Trophoblast cell (in vitro differentiated cells and primary cell): ENCODE measurements around the gene NLRP3.

ENCODE experiments used
- DNase-seq, 2 donors: peaks; one replicate each; pipeline ENCODE4 v3.0.0-alpha.2; 2016
- H2AFZ ChIP-seq: 2 replicates; pipeline ENCODE4 v1.6.1; 2013; ENCODE audit warnings: low read length, moderate library complexity, mild to moderate bottlenecking; ENCODE audit not compliant: insufficient read depth, poor library complexity
- H2AK5ac ChIP-seq: 2 replicates; pipeline ENCODE4 v1.6.1; 2013; ENCODE audit warnings: mild to moderate bottlenecking, low read length
- H2BK120ac ChIP-seq: 2 replicates; pipeline ENCODE4 v1.6.1; 2013; ENCODE audit warnings: low read length, mild to moderate bottlenecking, moderate library complexity; ENCODE audit not compliant: insufficient read depth, poor library complexity
- H2BK12ac ChIP-seq: 2 replicates; pipeline ENCODE4 v1.6.1; 2013; ENCODE audit warnings: mild to moderate bottlenecking, low read length, moderate library complexity
- H2BK5ac ChIP-seq: 2 replicates; pipeline ENCODE4 v1.6.1; 2013; ENCODE audit warnings: low read length, low read depth, moderate library complexity, mild to moderate bottlenecking; ENCODE audit not compliant: poor library complexity
- H3K14ac ChIP-seq: 2 replicates; pipeline ENCODE4 v1.6.1; 2013; ENCODE audit warnings: mild to moderate bottlenecking, low read length
- H3K18ac ChIP-seq: 2 replicates; pipeline ENCODE4 v1.6.1; 2013; ENCODE audit warnings: mild to moderate bottlenecking, low read length
- H3K23ac ChIP-seq: 2 replicates; pipeline ENCODE4 v1.6.1; 2013; ENCODE audit warnings: low read length
- H3K27ac ChIP-seq: 2 replicates; pipeline ENCODE4 v1.5.1; 2013; ENCODE audit warnings: low read depth, mild to moderate bottlenecking, inconsistent platforms, low read length, moderate library complexity
- H3K27me3 ChIP-seq: 2 replicates; pipeline ENCODE4 v1.6.1; 2013; ENCODE audit warnings: inconsistent platforms, mild to moderate bottlenecking, low read length, moderate library complexity; ENCODE audit not compliant: insufficient read depth
- H3K36me3 ChIP-seq, 2 experiments: 1 replicate in 1 of 2; 2 replicates in 1 of 2; pipeline ENCODE4 v1.6.1; 2013; ENCODE audit warnings: low read length in 2 of 2, mild to moderate bottlenecking in 2 of 2, moderate library complexity in 1 of 2; ENCODE audit not compliant: insufficient read depth in 2 of 2, control insufficient read depth in 1 of 2
- H3K4ac ChIP-seq: 2 replicates; pipeline ENCODE4 v1.6.1; 2013; ENCODE audit warnings: low read depth, mild to moderate bottlenecking, low read length, moderate library complexity
- H3K4me1 ChIP-seq, 2 experiments: 1 replicate in 1 of 2; 2 replicates in 1 of 2; pipeline ENCODE4 v1.6.1; 2013; ENCODE audit warnings: low read length in 2 of 2, mild to moderate bottlenecking in 2 of 2, moderate library complexity in 1 of 2; ENCODE audit not compliant: insufficient read depth in 2 of 2, control insufficient read depth in 1 of 2
- H3K4me2 ChIP-seq: 2 replicates; pipeline ENCODE4 v1.6.1; 2013; ENCODE audit warnings: inconsistent platforms, mild to moderate bottlenecking, low read length, moderate library complexity
- H3K4me3 ChIP-seq: 2 replicates; pipeline ENCODE4 v1.5.1; 2013; ENCODE audit warnings: mild to moderate bottlenecking, low read depth, low read length, inconsistent platforms
- H3K79me1 ChIP-seq: one replicate; pipeline ENCODE4 v1.6.1; 2013; ENCODE audit warnings: low read length
- H3K79me2 ChIP-seq: 2 replicates; pipeline ENCODE4 v1.6.1; 2013; ENCODE audit warnings: low read length, mild to moderate bottlenecking; ENCODE audit not compliant: control insufficient read depth, insufficient read depth, poor library complexity
- H3K9ac ChIP-seq: 2 replicates; pipeline ENCODE4 v1.6.1; 2013; ENCODE audit warnings: mild to moderate bottlenecking, low read length
- H3K9me3 ChIP-seq: 2 replicates; pipeline ENCODE4 v1.6.1; 2013; ENCODE audit warnings: low read depth, mild to moderate bottlenecking, control low read depth, inconsistent platforms, low read length; ENCODE audit not compliant: insufficient read depth
- H4K12ac ChIP-seq: 2 replicates; pipeline ENCODE4 v1.6.1; 2013; ENCODE audit warnings: low read depth, mild to moderate bottlenecking, low read length, moderate library complexity
- H4K8ac ChIP-seq: 2 replicates; pipeline ENCODE4 v1.6.1; 2013; ENCODE audit warnings: low read depth, mild to moderate bottlenecking, low read length, moderate library complexity
- H4K91ac ChIP-seq: one replicate; pipeline ENCODE4 v1.6.1; 2013; ENCODE audit warnings: low read depth, mild to moderate bottlenecking, low read length, moderate library complexity
- WGBS: extraction: QIAGEN DNeasy Blood & Tissue Kit; methylation state at CpG from one replicate; pipeline ENCODE4 v1.1.7; 2013; ENCODE audit warnings: missing lambda C conversion rate; ENCODE audit not compliant: insufficient read length, insufficient coverage; ENCODE audit errors: extremely low coverage; 5-methylcytosine and 5-hydroxymethylcytosine counted together

Gene NLRP3

DNA sequence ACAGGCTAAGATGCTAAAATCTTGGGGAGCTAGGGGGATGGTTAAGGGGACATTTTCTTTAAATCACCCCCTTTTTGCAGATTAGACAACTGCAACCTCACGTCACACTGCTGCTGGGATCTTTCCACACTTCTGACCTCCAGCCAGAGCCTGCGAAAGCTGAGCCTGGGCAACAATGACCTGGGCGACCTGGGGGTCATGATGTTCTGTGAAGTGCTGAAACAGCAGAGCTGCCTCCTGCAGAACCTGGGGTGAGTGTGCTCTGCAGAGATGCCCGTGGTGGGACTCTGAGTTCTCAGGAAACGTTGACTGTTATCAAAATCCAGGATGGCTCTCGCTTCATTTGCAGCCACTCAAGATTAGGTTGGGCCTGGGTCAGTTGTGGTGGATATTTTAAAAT is 28.6 kb downstream of the NLRP3 start:
- WGBS: no CpG with 5 or more reads among the region's 6 CpGs
- H2BK5ac ChIP-seq: no peak overlapping the region
- no peaks in the 10 kb centered on the region for H3K27me3 ChIP-seq
- H3K36me3 ChIP-seq: no peaks in the 10 kb centered on the region
- no peaks in the 10 kb centered on the region for H3K79me2 ChIP-seq
- H3K4me1 ChIP-seq: peaks cover 0 to 9% of the 10 kb centered on the region in 2 experiments
- no peak overlapping the region for H4K12ac ChIP-seq
- H4K8ac ChIP-seq: no peak overlapping the region
- H3K9ac ChIP-seq: no peak overlapping the region
- no peak overlapping the region for H3K4me2 ChIP-seq
- H3K79me1 ChIP-seq: peaks cover 4% of the 10 kb centered on the region
- H3K27ac ChIP-seq: no peak overlapping the region
- no peak overlapping the region for H4K91ac ChIP-seq
- H2AFZ ChIP-seq: no peak overlapping the region
- H2BK120ac ChIP-seq: no peak overlapping the region
- no peak overlapping the region for H2AK5ac ChIP-seq
- H3K23ac ChIP-seq: no peak overlapping the region
- DNase-seq: no peak
- H3K14ac ChIP-seq: no peak overlapping the region
- H3K18ac ChIP-seq: no peak overlapping the region
- no peak overlapping the region for H2BK12ac ChIP-seq
- H3K4me3 ChIP-seq: no peak overlapping the region
- peaks cover 2% of the 10 kb centered on the region for H3K9me3 ChIP-seq
- no peak overlapping the region for H3K4ac ChIP-seq

DNA sequence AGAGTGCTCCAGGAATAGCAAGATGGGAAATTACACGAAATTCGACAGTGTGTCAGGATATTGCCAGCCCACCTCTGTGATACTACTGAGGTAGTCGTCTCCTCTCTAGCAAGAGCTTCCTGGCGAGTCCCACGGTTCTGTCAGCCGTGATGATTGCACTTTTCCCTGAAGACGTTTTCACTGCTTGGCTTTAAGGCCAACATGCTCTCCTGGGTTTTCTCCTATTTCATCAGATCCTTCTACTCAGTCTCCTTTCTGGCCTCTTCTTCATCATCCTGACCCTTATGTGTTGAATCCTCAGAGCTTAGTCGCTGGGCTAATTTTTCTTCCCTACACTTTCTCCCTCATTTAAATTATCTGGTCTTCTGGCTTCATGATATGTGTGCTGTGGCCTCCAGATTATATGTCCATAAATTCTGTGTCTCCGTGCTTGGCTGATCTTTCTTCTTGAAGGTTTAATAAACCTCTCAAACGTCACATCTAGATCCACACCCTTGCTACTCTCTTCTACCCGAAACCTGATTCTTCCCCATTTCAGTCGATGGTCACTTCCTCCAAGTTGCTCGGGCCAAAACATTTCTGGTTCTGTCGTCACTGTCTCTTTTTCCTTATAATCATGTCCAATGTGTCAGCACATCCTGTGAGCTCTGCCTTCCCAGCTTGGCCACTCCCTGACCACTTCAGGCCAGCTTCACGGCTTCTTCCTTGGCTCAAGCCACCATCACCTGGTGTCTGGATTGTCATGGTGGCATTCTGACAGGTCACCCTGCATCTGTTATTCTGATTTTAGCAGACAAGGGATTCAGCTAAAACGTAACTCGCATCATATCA is 29.8 kb downstream of the NLRP3 start:
- Histone ChIP-seq H3K27me3 (no peaks in the 10 kb centered on the region), H3K27ac (no peak overlapping the region), H4K8ac (no peak overlapping the region), H2BK12ac (no peak overlapping the region), H4K91ac (no peak overlapping the region), H3K14ac (no peak overlapping the region), H2BK120ac (no peak overlapping the region), H3K9me3 (peaks cover 2% of the 10 kb centered on the region), H3K79me1 (peaks cover 4% of the 10 kb centered on the region), H3K4me3 (no peak overlapping the region), H2AK5ac (no peak overlapping the region), H3K18ac (no peak overlapping the region), H3K4ac (no peak overlapping the region), H3K9ac (no peak overlapping the region), H4K12ac (no peak overlapping the region), H2AFZ (no peak overlapping the region), H3K79me2 (no peaks in the 10 kb centered on the region), H3K36me3 (no peaks in the 10 kb centered on the region), H3K4me2 (no peak overlapping the region), H3K23ac (no peak overlapping the region), H3K4me1 (peaks cover 0 to 9% of the 10 kb centered on the region in 2 experiments), H2BK5ac (no peak overlapping the region)
- peak in 1 of 2 donors; percentile 30 for DNase-seq
- WGBS: no CpG with 5 or more reads among the region's 17 CpGs

GRCh38 chr1:247447162-247447909 is 31.4 kb downstream of the NLRP3 start:
- H2AK5ac ChIP-seq: no peak overlapping the region
- H2AFZ ChIP-seq: no peak overlapping the region
- H3K27ac ChIP-seq: no peak overlapping the region
- H2BK5ac ChIP-seq: no peak overlapping the region
- H3K14ac ChIP-seq: no peak overlapping the region
- no peaks in the 10 kb centered on the region for H3K79me2 ChIP-seq
- peaks cover 2 to 11% of the 10 kb centered on the region in 2 experiments for H3K4me1 ChIP-seq
- no peak overlapping the region for H2BK12ac ChIP-seq
- no peaks in the 10 kb centered on the region for H3K27me3 ChIP-seq
- H3K18ac ChIP-seq: no peak overlapping the region
- H4K12ac ChIP-seq: no peak overlapping the region
- H3K9ac ChIP-seq: no peak overlapping the region
- no peak overlapping the region for H3K4me3 ChIP-seq
- peaks cover 7% of the 10 kb centered on the region for H3K79me1 ChIP-seq
- no CpG with 5 or more reads among the region's 7 CpGs for WGBS
- H3K9me3 ChIP-seq: peaks cover 4% of the 10 kb centered on the region
- no peak overlapping the region for H4K91ac ChIP-seq
- H3K36me3 ChIP-seq: no peaks in the 10 kb centered on the region
- no peak overlapping the region for H3K23ac ChIP-seq
- H4K8ac ChIP-seq: no peak overlapping the region
- no peak overlapping the region for H3K4me2 ChIP-seq
- no peak overlapping the region for H2BK120ac ChIP-seq
- H3K4ac ChIP-seq: no peak overlapping the region
- DNase-seq: no peak

- peak overlapping the region; percentile 60 for H3K9ac ChIP-seq
- WGBS: no CpG with 5 or more reads among the region's 31 CpGs
These were observed 32.3 kb downstream of the NLRP3 start for GRCh38 chr1:247448107-247448791.

More at GRCh38 chr1:247448107-247448791, 32.3 kb downstream of the NLRP3 start:
- H2AK5ac ChIP-seq: no peak overlapping the region
- H3K4me3 ChIP-seq: no peak overlapping the region
- H2AFZ ChIP-seq: peak overlapping the region; percentile 27
- peak overlapping the region; percentile 57 for H3K14ac ChIP-seq
- peaks cover 4 to 14% of the 10 kb centered on the region in 2 experiments for H3K4me1 ChIP-seq
- peak overlapping the region; percentile 81 for H4K8ac ChIP-seq
- H3K9me3 ChIP-seq: peaks cover 4% of the 10 kb centered on the region
- H3K4me2 ChIP-seq: peak overlapping the region; percentile 63
- no peak overlapping the region for H3K27ac ChIP-seq
- H3K27me3 ChIP-seq: no peaks in the 10 kb centered on the region
- no peak overlapping the region for H3K23ac ChIP-seq
- H3K36me3 ChIP-seq: no peaks in the 10 kb centered on the region
- H3K79me2 ChIP-seq: no peaks in the 10 kb centered on the region
- peaks cover 9% of the 10 kb centered on the region for H3K79me1 ChIP-seq
- H2BK12ac ChIP-seq: peak overlapping the region; percentile 2
- H4K12ac ChIP-seq: peak overlapping the region; percentile 79
- H3K4ac ChIP-seq: no peak overlapping the region
- H3K18ac ChIP-seq: no peak overlapping the region
- DNase-seq: peak; percentile 35 to 53
- H2BK5ac ChIP-seq: peak overlapping the region; percentile 76
- H4K91ac ChIP-seq: peak overlapping the region; percentile 36
- peak overlapping the region; percentile 68 for H2BK120ac ChIP-seq
